Panc1 (cell line): ENCODE data around the gene MTX3. TPM values are rescaled to one million over a fixed set of nuclear protein-coding genes. Genes with fewer than 3 reads are reported as not detected.

Source experiments
- ATAC-seq: fragments of 200-7000 bp; cut with Tn5 transposase; 2 replicates; pipeline ENCODE4 v1.9.1; 2020; ENCODE audit warnings: mild to moderate bottlenecking, moderate library complexity
- BruUV-seq: library from RNA; stranded (reverse); fragments of 400-500 nt; replicated peaks from 2 replicates; lab custom pipeline; 2021; lab: Mats Ljungman, UMichigan
- CTCF ChIA-PET: fragments of 300-600 bp; sonication (Branson Sonifier 250); formaldehyde crosslinking; loops from one replicate; lab custom pipeline; 2022; ENCODE audit warnings: antibody characterized with exemption; lab: Charles Lee
- POLR2A ChIA-PET: fragments of 300-600 bp; sonication (Branson Sonifier 250); formaldehyde crosslinking; loops from one replicate; lab custom pipeline; 2022; ENCODE audit warnings: antibody characterized with exemption; lab: Charles Lee
- DNase-seq: peaks from one replicate; pipeline ENCODE4 v3.0.0-alpha.2; 2010; ENCODE audit warnings: low read depth, low spot score
- H3K27ac ChIP-seq: 2 replicates; pipeline ENCODE4 v1.5.1; 2011; ENCODE audit warnings: mild to moderate bottlenecking, low read length, inconsistent platforms
- H3K27me3 ChIP-seq: fragments of 200-500 bp; sonication (Bioruptor generic); 2 replicates; pipeline ENCODE4 v1.6.0; 2014; ENCODE audit warnings: low read length, inconsistent platforms; ENCODE audit not compliant: control insufficient read depth, insufficient read depth
- H3K36me3 ChIP-seq: fragments of 200-500 bp; sonication (Bioruptor generic); 2 replicates; pipeline ENCODE4 v1.5.1; 2014; ENCODE audit warnings: inconsistent platforms, mild to moderate bottlenecking, low read length, moderate library complexity; ENCODE audit not compliant: control insufficient read depth, insufficient read depth
- H3K4me1 ChIP-seq: 2 replicates; pipeline ENCODE4 v1.5.1; 2011; ENCODE audit warnings: inconsistent platforms, mild to moderate bottlenecking, low read length, moderate library complexity; ENCODE audit not compliant: control insufficient read depth, insufficient read depth
- H3K4me3 ChIP-seq, 2 experiments: 2 replicates each; pipeline ENCODE4 v1.5.1; 2011 to 2012; ENCODE audit warnings: low read depth in 2 of 2, low read length in 2 of 2, mild to moderate bottlenecking in 2 of 2, inconsistent platforms in 1 of 2, moderate library complexity in 1 of 2
- H3K9me3 ChIP-seq: fragments of 200-500 bp; sonication (Bioruptor generic); 2 replicates; pipeline ENCODE4 v1.5.1; 2014; ENCODE audit warnings: low read depth, mild to moderate bottlenecking, inconsistent platforms, low read length, moderate library complexity; ENCODE audit not compliant: control insufficient read depth, insufficient read depth
- POLR2AphosphoS5 ChIP-seq: IDR thresholded peaks from 2 replicates; pipeline ENCODE4 v1.6.1; 2012; ENCODE audit warnings: mild to moderate bottlenecking, low read depth, low read length, moderate library complexity
- SIN3A ChIP-seq: IDR thresholded peaks from 2 replicates; pipeline ENCODE4 v1.6.1; 2012; ENCODE audit warnings: low read depth, mild to moderate bottlenecking, low read length, moderate library complexity, borderline replicate concordance; ENCODE audit not compliant: insufficient read depth
- TCF7L2 ChIP-seq: IDR thresholded peaks from 2 replicates; pipeline ENCODE4 v1.6.1; 2011; ENCODE audit warnings: mild to moderate bottlenecking, low read depth, low read length, inconsistent platforms
- in situ Hi-C: cut with HindIII; loops from 2 replicates; pipeline ENCODE4 v1.10.0; 2016; ENCODE audit warnings: low sequenced_read_pairs, low pct_unique_long_range_greater_than_20kb
- intact Hi-C: fragments of 100-400 bp; cut with micrococcal nuclease; formaldehyde crosslinking; loops from one replicate; pipeline ENCODE4 v1.10.0; 2022; ENCODE audit not compliant: unreplicated experiment
- total RNA-seq: library from RNA; stranded (reverse); gene quantifications from one replicate; pipeline ENCODE4 v1.2.1, GENCODE V29; 2021; ENCODE audit not compliant: unreplicated experiment
- TF ChIP-seq, protein P1 (sequence below), 2 experiments: IDR thresholded peaks; 2 replicates each; pipeline ENCODE4 v1.6.1; 2011 to 2012; ENCODE audit warnings: low read depth in 2 of 2, control low read depth in 1 of 2, low read length in 1 of 2, mild to moderate bottlenecking in 1 of 2, moderate library complexity in 1 of 2; ENCODE audit not compliant: insufficient read depth in 1 of 2
- TF ChIP-seq, protein P2 (sequence below): fragments of 450-650 bp; IDR thresholded peaks from 2 replicates; pipeline ENCODE4 v1.5.1; 2017; ENCODE audit warnings: mild to moderate bottlenecking

Gene MTX3
- total RNA-seq, 1 experiment from 2014 or later: 18.1 TPM

DNA sequence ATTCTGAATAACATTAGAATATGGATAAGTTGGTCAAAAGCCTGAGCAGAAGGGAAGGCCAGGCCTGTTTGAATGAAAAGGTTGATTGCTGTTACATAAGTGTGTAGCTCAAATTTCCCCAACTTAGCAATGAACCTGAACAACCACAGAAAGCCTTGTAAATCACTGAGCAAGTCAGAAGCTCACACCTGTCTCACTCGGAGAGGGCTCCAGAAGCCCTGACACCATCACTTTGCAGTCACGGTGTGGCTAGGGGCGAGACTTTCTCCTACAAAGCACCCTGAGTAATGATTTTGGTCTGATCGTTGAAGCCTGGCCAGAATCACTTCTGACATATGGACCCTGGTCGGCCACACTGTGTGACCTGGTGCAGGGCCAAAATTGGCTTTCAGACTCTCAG, 62.0 kb downstream of the MTX3 start:
- no peak overlapping the region for H3K27ac ChIP-seq
- no peak for ATAC-seq
- in situ Hi-C loops (no loop called here), intact Hi-C loops (no loop called here)
- no peaks in the 10 kb centered on the region for H3K4me1 ChIP-seq
- no TSS peak for BruUV-seq
- DNase-seq: no peak
- H3K4me3 ChIP-seq: no peak overlapping the region
- H3K9me3 ChIP-seq: no peaks in the 10 kb centered on the region
- ChIA-PET CTCF (no interaction called here), POLR2A (no interaction called here)
- H3K27me3 ChIP-seq: peaks cover 14% of the 10 kb centered on the region
- no peaks in the 10 kb centered on the region for H3K36me3 ChIP-seq
- TF ChIP-seq SIN3A: no peak
- TF ChIP-seq, protein P1, sequence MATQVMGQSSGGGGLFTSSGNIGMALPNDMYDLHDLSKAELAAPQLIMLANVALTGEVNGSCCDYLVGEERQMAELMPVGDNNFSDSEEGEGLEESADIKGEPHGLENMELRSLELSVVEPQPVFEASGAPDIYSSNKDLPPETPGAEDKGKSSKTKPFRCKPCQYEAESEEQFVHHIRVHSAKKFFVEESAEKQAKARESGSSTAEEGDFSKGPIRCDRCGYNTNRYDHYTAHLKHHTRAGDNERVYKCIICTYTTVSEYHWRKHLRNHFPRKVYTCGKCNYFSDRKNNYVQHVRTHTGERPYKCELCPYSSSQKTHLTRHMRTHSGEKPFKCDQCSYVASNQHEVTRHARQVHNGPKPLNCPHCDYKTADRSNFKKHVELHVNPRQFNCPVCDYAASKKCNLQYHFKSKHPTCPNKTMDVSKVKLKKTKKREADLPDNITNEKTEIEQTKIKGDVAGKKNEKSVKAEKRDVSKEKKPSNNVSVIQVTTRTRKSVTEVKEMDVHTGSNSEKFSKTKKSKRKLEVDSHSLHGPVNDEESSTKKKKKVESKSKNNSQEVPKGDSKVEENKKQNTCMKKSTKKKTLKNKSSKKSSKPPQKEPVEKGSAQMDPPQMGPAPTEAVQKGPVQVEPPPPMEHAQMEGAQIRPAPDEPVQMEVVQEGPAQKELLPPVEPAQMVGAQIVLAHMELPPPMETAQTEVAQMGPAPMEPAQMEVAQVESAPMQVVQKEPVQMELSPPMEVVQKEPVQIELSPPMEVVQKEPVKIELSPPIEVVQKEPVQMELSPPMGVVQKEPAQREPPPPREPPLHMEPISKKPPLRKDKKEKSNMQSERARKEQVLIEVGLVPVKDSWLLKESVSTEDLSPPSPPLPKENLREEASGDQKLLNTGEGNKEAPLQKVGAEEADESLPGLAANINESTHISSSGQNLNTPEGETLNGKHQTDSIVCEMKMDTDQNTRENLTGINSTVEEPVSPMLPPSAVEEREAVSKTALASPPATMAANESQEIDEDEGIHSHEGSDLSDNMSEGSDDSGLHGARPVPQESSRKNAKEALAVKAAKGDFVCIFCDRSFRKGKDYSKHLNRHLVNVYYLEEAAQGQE (IDR thresholded peaks at IDR 0.05; ENCODE audit: insufficient read depth in 1 of 2, low read depth in 2 of 2, low read length in 1 of 2): no peak
- no peak for TF ChIP-seq TCF7L2
- TF ChIP-seq, protein P2, sequence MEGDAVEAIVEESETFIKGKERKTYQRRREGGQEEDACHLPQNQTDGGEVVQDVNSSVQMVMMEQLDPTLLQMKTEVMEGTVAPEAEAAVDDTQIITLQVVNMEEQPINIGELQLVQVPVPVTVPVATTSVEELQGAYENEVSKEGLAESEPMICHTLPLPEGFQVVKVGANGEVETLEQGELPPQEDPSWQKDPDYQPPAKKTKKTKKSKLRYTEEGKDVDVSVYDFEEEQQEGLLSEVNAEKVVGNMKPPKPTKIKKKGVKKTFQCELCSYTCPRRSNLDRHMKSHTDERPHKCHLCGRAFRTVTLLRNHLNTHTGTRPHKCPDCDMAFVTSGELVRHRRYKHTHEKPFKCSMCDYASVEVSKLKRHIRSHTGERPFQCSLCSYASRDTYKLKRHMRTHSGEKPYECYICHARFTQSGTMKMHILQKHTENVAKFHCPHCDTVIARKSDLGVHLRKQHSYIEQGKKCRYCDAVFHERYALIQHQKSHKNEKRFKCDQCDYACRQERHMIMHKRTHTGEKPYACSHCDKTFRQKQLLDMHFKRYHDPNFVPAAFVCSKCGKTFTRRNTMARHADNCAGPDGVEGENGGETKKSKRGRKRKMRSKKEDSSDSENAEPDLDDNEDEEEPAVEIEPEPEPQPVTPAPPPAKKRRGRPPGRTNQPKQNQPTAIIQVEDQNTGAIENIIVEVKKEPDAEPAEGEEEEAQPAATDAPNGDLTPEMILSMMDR: no peak
- TF ChIP-seq POLR2AphosphoS5: no peak

Other genes starting within 250 kb of the MTX3 start
- 0.31 TPM for gene THBS4, start 44.1 kb upstream of the MTX3 start, total RNA-seq